GM12878 (cell line): Measurements from ENCODE around the gene ANAPC2. TPM values are rescaled to one million over a fixed set of nuclear protein-coding genes. Genes with fewer than 3 reads are reported as not detected.

ENCODE experiments used
- ATAC-seq: fragments of 200-7000 bp; cut with Tn5 transposase; 3 replicates; pipeline ENCODE4 v1.9.1; 2020; ENCODE audit warnings: mild to moderate bottlenecking, moderate library complexity
- BruUV-seq: library from RNA; stranded (reverse); fragments of 400-500 nt; replicated peaks from 2 replicates; lab custom pipeline; 2021; lab: Mats Ljungman, UMichigan
- CTCF ChIA-PET: fragments of 300-600 bp; sonication (Branson Sonifier 250); formaldehyde crosslinking; extraction: SDS; loops from one replicate; lab custom pipeline; 2021; ENCODE audit warnings: inconsistent platforms; lab: Yijun Ruan, JAX
- POLR2A ChIA-PET: fragments of 350-600 bp; formaldehyde crosslinking; extraction: SDS; loops from one replicate; lab custom pipeline; 2021; ENCODE audit warnings: inconsistent platforms; lab: Charles Lee
- RAD21 ChIA-PET: fragments of 300-600 bp; sonication (Branson Sonifier 250); formaldehyde crosslinking; loops from one replicate; lab custom pipeline; 2023; ENCODE audit warnings: antibody characterized with exemption; ENCODE audit not compliant: unreplicated experiment; lab: Charles Lee
- SMC1A ChIA-PET: fragments of 300-600 bp; sonication (Branson Sonifier 250); formaldehyde crosslinking; loops from one replicate; lab custom pipeline; 2023; ENCODE audit not compliant: unreplicated experiment, uncharacterized antibody; lab: Charles Lee
- DNase-seq: peaks from one replicate; pipeline ENCODE4 v3.0.0-alpha.2; 2011; ENCODE audit warnings: low read depth, low spot score
- FAIRE-seq: peaks from 3 replicates; lab custom pipeline; 2011; peaks lifted over from hg19 to GRCh38; lab: Jason Lieb, UNC
- H2AFZ ChIP-seq: 2 replicates; pipeline ENCODE4 v1.6.0; 2011; ENCODE audit warnings: low read depth, low read length, control low read depth; ENCODE audit not compliant: control insufficient read depth
- H3K27ac ChIP-seq: 2 replicates; pipeline ENCODE4 v1.5.1; 2011; ENCODE audit warnings: control low read depth; ENCODE audit not compliant: control insufficient read depth, insufficient read depth
- H3K27me3 ChIP-seq, 2 experiments: replicated peaks in 1 of 2; 2 replicates each; pipeline versions ENCODE4 v1.6.0 to v1.6.1; 2011; ENCODE audit warnings: low read length in 1 of 2; ENCODE audit not compliant: control insufficient read depth in 2 of 2, insufficient read depth in 2 of 2
- H3K36me3 ChIP-seq, 2 experiments: 2 replicates each; pipeline ENCODE4 v1.5.1; 2011; ENCODE audit warnings: low read length in 1 of 2; ENCODE audit not compliant: control insufficient read depth in 2 of 2, insufficient read depth in 2 of 2
- H3K4me1 ChIP-seq: 2 replicates; pipeline ENCODE4 v1.6.1; 2011; ENCODE audit warnings: mild to moderate bottlenecking, low read length, moderate library complexity, mixed read lengths; ENCODE audit not compliant: control insufficient read depth, insufficient read depth
- H3K4me2 ChIP-seq: 2 replicates; pipeline ENCODE4 v1.6.0; 2011; ENCODE audit warnings: control low read depth; ENCODE audit not compliant: control insufficient read depth, insufficient read depth
- H3K4me3 ChIP-seq: fragments of 200-600 bp; sonication (generic); 2 replicates; pipeline ENCODE4 v1.5.1; 2016
- H3K79me2 ChIP-seq: 2 replicates; pipeline ENCODE4 v1.6.0; 2011; ENCODE audit warnings: low read length; ENCODE audit not compliant: control insufficient read depth, insufficient read depth
- H3K9ac ChIP-seq: 2 replicates; pipeline ENCODE4 v1.8.0; 2011; ENCODE audit warnings: low read length, control low read depth, mixed read lengths; ENCODE audit not compliant: control insufficient read depth, insufficient read depth
- H3K9me3 ChIP-seq: replicated peaks from 3 replicates; pipeline ENCODE4 v1.5.1; 2011; ENCODE audit warnings: mild to moderate bottlenecking, low read length; ENCODE audit not compliant: control insufficient read depth, insufficient read depth
- H4K20me1 ChIP-seq: 2 replicates; pipeline ENCODE4 v1.6.0; 2011; ENCODE audit not compliant: control insufficient read depth, insufficient read depth
- CREB1 ChIP-seq: IDR thresholded peaks from 2 replicates; pipeline ENCODE4 v1.6.1; 2012; ENCODE audit warnings: low read depth, mild to moderate bottlenecking, inconsistent platforms
- CREM ChIP-seq: IDR thresholded peaks from 2 replicates; pipeline ENCODE4 v1.6.1; 2014; ENCODE audit warnings: antibody characterized with exemption, low read depth
- HDAC6 ChIP-seq: fragments of 200-600 bp; sonication (generic); IDR thresholded peaks from one replicate; pipeline ENCODE4 v1.8.0; 2017; ENCODE audit warnings: antibody characterized with exemption; ENCODE audit not compliant: unreplicated experiment
- JUND ChIP-seq: IDR thresholded peaks from 2 replicates; pipeline ENCODE4 v1.6.1; 2012; ENCODE audit warnings: low read depth, mild to moderate bottlenecking, low read length, improper control_type of control experiment, moderate library complexity
- NFYB ChIP-seq: IDR thresholded peaks from 2 replicates; pipeline ENCODE4 v1.6.1; 2011; ENCODE audit warnings: low read depth, mild to moderate bottlenecking, low read length, improper control_type of control experiment, moderate library complexity; ENCODE audit not compliant: insufficient read depth
- NR2C1 ChIP-seq: fragments of 450-650 bp; IDR thresholded peaks from 2 replicates; pipeline ENCODE4 v1.6.1; 2017; ENCODE audit warnings: antibody characterized with exemption, mild to moderate bottlenecking, moderate library complexity
- NRF1 ChIP-seq: conservative IDR thresholded peaks from 2 replicates; pipeline ENCODE4 v1.6.1; 2011; ENCODE audit warnings: mild to moderate bottlenecking, low read depth, low read length, improper control_type of control experiment
- POU2F2 ChIP-seq: IDR thresholded peaks from 3 replicates; pipeline ENCODE4 v1.6.1; 2011; ENCODE audit warnings: low read depth, mild to moderate bottlenecking, low read length, borderline replicate concordance
- SMC3 ChIP-seq: IDR thresholded peaks from 2 replicates; pipeline ENCODE4 v1.6.1; 2011; ENCODE audit warnings: low read length, improper control_type of control experiment, borderline replicate concordance
- STAT3 ChIP-seq: IDR thresholded peaks from 2 replicates; pipeline ENCODE4 v1.6.1; 2011; ENCODE audit warnings: low read depth, low read length, improper control_type of control experiment
- TARDBP ChIP-seq: IDR thresholded peaks from 2 replicates; pipeline ENCODE4 v1.6.1; 2016; ENCODE audit warnings: borderline replicate concordance
- ZNF217 ChIP-seq: fragments of 450-650 bp; IDR thresholded peaks from 2 replicates; pipeline ENCODE4 v1.6.1; 2017; ENCODE audit warnings: antibody characterized with exemption, mild to moderate bottlenecking
- WGBS: methylation state at CpG from one replicate; pipeline ENCODE4 v1.1.6; 2016; ENCODE audit warnings: low lambda C conversion rate; ENCODE audit not compliant: insufficient replicate concordance, insufficient coverage; ENCODE audit errors: missing lambda C conversion rate; 5-methylcytosine and 5-hydroxymethylcytosine counted together
- in situ Hi-C: fragments of 300-500 bp; cut with MboI; formaldehyde crosslinking; loops from 9 replicates; pipeline ENCODE4 v1.14.3; 2018; ENCODE audit warnings: mixed read lengths
- intact Hi-C: fragments of 100-400 bp; cut with micrococcal nuclease; formaldehyde crosslinking; loops from one replicate; pipeline ENCODE4 v1.14.2; 2022; ENCODE audit not compliant: unreplicated experiment
- polyA plus RNA-seq, 11 experiments: library from polyadenylated mRNA; depleted of rRNA in 4 of 11; unstranded in 6 of 11; stranded (reverse) in 5 of 11; fragments of >200 nt; fragmentation: Nextera tagmentation in 4 of 11; fragmentation: Illumina TruSeq in 1 of 11; extraction: Ambion mirVana in 4 of 11; extraction: Trizol in 1 of 11; gene quantifications; 1 replicate in 1 of 11; 2 replicates in 10 of 11; pipeline versions ENCODE4 v1.2.1 to v1.2.3, GENCODE V29; 2011 to 2016; ENCODE audit warnings: inconsistent platforms in 2 of 11, missing spikeins in 2 of 11, low read depth in 1 of 11
- total RNA-seq, 4 experiments: library from RNA; depleted of rRNA in 3 of 4; stranded (reverse); fragments of >200 nt in 3 of 4; fragmentation: Illumina TruSeq in 1 of 4; extraction: Trizol in 1 of 4; gene quantifications; 2 replicates each; pipeline versions ENCODE4 v1.2.1 to v1.2.3, GENCODE V29; 2013 to 2021
- TF ChIP-seq, protein P1 (sequence below), 3 experiments: IDR thresholded peaks in 2 of 3; conservative IDR thresholded peaks in 1 of 3; 2 replicates each; pipeline ENCODE4 v1.5.1; 2011; ENCODE audit warnings: low read depth in 3 of 3, low read length in 3 of 3, mild to moderate bottlenecking in 3 of 3, control low read depth in 2 of 3, moderate library complexity in 2 of 3, inconsistent platforms in 1 of 3, mixed read lengths in 1 of 3; ENCODE audit not compliant: control insufficient read depth in 2 of 3, insufficient read depth in 1 of 3; ENCODE audit errors: extremely low read depth in 1 of 3
- TF ChIP-seq, protein P2 (sequence below): fragments of 450-650 bp; IDR thresholded peaks from 2 replicates; pipeline ENCODE4 v1.6.1; 2014; ENCODE audit warnings: mild to moderate bottlenecking
- TF ChIP-seq, protein P3 (sequence below): IDR thresholded peaks from 2 replicates; pipeline ENCODE4 v1.6.1; 2012; ENCODE audit warnings: low read depth, low read length, improper control_type of control experiment

The ANAPC2 gene
- total and polyA plus RNA-seq, 10 of the 15 experiments (the other 5 are each of a cell fraction or from before 2014, with no cell fraction given): 0.03 to 65.2 (median 20.5) TPM

DNA sequence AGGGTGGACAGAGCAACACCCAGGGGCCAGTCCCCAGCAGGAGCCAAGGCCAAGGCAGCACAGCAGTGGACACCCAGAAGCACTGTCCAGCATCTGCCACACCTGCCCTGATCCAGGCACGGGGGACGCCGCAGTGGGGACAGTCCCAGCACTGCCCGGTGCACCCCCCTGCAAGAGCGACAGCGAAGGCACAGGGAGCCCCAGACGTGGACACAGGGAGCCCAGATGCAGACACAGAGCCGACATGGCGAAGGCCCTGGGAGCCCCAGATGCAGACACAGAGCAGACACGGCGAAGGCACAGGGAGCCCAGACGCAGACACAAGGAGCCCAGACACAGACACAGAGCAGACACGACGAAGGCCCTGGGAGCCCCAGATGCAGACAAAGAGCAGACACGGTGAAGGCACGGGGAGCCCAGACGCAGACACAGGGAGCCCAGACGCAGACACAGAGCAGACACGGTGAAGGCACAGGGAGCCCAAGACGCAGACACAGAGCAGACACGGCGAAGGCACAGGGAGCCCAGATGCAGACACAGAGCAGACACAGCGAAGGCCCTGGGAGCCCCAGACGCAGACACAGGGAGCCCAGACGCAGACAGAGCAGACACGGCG lies 4.3 kb downstream of the ANAPC2 start:
- ATAC-seq: no peak
- TF ChIP-seq, protein P1, sequence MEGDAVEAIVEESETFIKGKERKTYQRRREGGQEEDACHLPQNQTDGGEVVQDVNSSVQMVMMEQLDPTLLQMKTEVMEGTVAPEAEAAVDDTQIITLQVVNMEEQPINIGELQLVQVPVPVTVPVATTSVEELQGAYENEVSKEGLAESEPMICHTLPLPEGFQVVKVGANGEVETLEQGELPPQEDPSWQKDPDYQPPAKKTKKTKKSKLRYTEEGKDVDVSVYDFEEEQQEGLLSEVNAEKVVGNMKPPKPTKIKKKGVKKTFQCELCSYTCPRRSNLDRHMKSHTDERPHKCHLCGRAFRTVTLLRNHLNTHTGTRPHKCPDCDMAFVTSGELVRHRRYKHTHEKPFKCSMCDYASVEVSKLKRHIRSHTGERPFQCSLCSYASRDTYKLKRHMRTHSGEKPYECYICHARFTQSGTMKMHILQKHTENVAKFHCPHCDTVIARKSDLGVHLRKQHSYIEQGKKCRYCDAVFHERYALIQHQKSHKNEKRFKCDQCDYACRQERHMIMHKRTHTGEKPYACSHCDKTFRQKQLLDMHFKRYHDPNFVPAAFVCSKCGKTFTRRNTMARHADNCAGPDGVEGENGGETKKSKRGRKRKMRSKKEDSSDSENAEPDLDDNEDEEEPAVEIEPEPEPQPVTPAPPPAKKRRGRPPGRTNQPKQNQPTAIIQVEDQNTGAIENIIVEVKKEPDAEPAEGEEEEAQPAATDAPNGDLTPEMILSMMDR (IDR thresholded peaks at IDR 0.05 in 2 of 3, conservative IDR thresholded peaks at IDR 0.05 in 1 of 3; ENCODE audit: control insufficient read depth in 2 of 3, extremely low read depth in 1 of 3, insufficient read depth in 1 of 3, low read depth in 3 of 3, low read length in 3 of 3): no peak
- TF ChIP-seq TARDBP: no peak
- Histone ChIP-seq H3K4me1 (peaks cover 15% of the 10 kb centered on the region), H3K4me3 (no peak overlapping the region), H2AFZ (no peak overlapping the region), H3K79me2 (peaks cover 22% of the 10 kb centered on the region), H4K20me1 (no peaks in the 10 kb centered on the region), H3K36me3 (peaks cover 7 to 28% of the 10 kb centered on the region in 2 experiments), H3K27ac (no peak overlapping the region), H3K9ac (no peak overlapping the region), H3K27me3 (no peaks in the 10 kb centered on the region), H3K9me3 (no peaks in the 10 kb centered on the region), H3K4me2 (no peak overlapping the region)
- DNase-seq: no peak
- 95% methylated on average over 26 of the region's 27 CpGs for WGBS
- FAIRE-seq: no peak
- in situ Hi-C loops: no loop called here
- ChIA-PET SMC1A (no interaction called here), CTCF (no interaction called here), POLR2A (no interaction called here), RAD21 (no interaction called here)
- intact Hi-C loops: no loop called here
- BruUV-seq: no TSS peak

DNA sequence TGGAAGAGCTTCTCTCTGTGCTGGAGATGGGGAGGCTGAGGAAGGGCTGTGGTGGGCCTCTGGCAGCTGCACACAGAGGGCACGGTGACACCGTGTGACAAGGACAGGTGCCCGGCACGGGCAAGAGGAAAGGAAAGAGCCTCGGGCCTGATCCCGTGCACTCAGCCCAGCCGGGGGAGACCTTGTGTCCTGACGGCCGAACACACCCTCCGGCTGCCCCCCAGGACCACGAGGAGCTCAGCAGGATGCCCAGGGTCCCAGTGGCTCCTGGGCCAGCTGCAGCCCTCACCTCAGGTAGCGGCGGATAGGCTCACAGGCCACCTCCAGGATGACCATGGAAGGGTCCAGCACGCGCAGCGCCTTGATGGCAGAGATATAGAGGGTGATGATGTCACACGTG lies 5.5 kb downstream of the ANAPC2 start:
- H3K79me2 ChIP-seq: peaks cover 15% of the 10 kb centered on the region
- no peak overlapping the region for H3K9ac ChIP-seq
- peaks cover 15% of the 10 kb centered on the region for H3K4me1 ChIP-seq
- 92% methylated on average over 14 of the region's 17 CpGs for WGBS
- no peaks in the 10 kb centered on the region for H3K9me3 ChIP-seq
- ChIA-PET POLR2A (interaction anchor here (1.0 kb wide), 1 partner anchor 26 kb away, joined by 11 read pairs; no protein-coding TSS in a partner anchor), CTCF (no interaction called here), SMC1A (no interaction called here), RAD21 (no interaction called here)
- FAIRE-seq: no peak
- H3K36me3 ChIP-seq: peaks cover 7 to 28% of the 10 kb centered on the region in 2 experiments
- intact Hi-C loops (no loop called here), in situ Hi-C loops (no loop called here)
- H3K4me2 ChIP-seq: no peak overlapping the region
- BruUV-seq: no TSS peak
- H2AFZ ChIP-seq: no peak overlapping the region
- no peak for ATAC-seq
- DNase-seq: no peak
- no peaks in the 10 kb centered on the region for H3K27me3 ChIP-seq
- H3K4me3 ChIP-seq: no peak overlapping the region
- no peaks in the 10 kb centered on the region for H4K20me1 ChIP-seq
- H3K27ac ChIP-seq: no peak overlapping the region
- TF ChIP-seq, protein P2, sequence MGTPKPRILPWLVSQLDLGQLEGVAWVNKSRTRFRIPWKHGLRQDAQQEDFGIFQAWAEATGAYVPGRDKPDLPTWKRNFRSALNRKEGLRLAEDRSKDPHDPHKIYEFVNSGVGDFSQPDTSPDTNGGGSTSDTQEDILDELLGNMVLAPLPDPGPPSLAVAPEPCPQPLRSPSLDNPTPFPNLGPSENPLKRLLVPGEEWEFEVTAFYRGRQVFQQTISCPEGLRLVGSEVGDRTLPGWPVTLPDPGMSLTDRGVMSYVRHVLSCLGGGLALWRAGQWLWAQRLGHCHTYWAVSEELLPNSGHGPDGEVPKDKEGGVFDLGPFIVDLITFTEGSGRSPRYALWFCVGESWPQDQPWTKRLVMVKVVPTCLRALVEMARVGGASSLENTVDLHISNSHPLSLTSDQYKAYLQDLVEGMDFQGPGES: no peak
- TF ChIP-seq NFYB (no peak), CREB1 (no peak), SMC3 (no peak), STAT3 (no peak), JUND (no peak), ZNF217 (no peak), NRF1 (no peak), POU2F2 (no peak), NR2C1 (no peak), HDAC6 (no peak), CREM (no peak)
- TF ChIP-seq, protein P3, sequence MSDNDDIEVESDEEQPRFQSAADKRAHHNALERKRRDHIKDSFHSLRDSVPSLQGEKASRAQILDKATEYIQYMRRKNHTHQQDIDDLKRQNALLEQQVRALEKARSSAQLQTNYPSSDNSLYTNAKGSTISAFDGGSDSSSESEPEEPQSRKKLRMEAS: no peak
